ENCODE data around the gene DNAJC15. TPM values are rescaled to one million over a fixed set of nuclear protein-coding genes. Genes with fewer than 3 reads are reported as not detected.

DNAJC15 gene
- total RNA-seq, 2 donors from 2014 or later: 4.9 to 5.2 TPM

GRCh38 chr13:43077046-43077445 lies 53.7 kb downstream of the DNAJC15 start:
- H3K4me1 ChIP-seq: peaks cover 25% of the 10 kb centered on the region

DNA sequence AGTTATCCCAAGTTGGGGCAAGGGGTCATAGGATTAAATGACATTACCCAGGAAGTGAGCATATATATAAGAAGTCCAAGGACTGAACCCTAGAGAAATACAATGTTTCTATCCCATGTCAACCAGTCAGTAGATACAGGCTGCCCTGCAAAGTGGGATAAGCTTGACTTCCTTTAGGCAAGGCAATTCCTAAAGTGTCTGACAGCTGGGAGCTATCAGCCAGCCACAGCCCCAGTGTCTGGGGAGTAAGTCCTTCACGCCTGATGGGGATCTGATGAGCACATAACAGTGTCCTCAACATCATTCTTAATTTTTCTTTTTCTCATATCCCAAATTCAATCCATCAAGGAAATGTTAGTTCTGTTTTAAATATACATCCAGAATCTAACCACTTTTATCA lies 54.1 kb downstream of the DNAJC15 start:
- intact Hi-C loops (cut with DNase I): no loop called here
- no peaks in the 10 kb centered on the region for H3K9me3 ChIP-seq
- 69 to 87% methylated on average over 1 of the region's 1 CpG for WGBS, 2 donors
- no peak for TF ChIP-seq POLR2A (IDR thresholded peaks at IDR 0.05)
- TF ChIP-seq, protein P1, sequence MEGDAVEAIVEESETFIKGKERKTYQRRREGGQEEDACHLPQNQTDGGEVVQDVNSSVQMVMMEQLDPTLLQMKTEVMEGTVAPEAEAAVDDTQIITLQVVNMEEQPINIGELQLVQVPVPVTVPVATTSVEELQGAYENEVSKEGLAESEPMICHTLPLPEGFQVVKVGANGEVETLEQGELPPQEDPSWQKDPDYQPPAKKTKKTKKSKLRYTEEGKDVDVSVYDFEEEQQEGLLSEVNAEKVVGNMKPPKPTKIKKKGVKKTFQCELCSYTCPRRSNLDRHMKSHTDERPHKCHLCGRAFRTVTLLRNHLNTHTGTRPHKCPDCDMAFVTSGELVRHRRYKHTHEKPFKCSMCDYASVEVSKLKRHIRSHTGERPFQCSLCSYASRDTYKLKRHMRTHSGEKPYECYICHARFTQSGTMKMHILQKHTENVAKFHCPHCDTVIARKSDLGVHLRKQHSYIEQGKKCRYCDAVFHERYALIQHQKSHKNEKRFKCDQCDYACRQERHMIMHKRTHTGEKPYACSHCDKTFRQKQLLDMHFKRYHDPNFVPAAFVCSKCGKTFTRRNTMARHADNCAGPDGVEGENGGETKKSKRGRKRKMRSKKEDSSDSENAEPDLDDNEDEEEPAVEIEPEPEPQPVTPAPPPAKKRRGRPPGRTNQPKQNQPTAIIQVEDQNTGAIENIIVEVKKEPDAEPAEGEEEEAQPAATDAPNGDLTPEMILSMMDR (IDR thresholded peaks at IDR 0.05): no peak
- H3K27me3 ChIP-seq: no peaks in the 10 kb centered on the region
- H3K27ac ChIP-seq: no peak overlapping the region
- no peak for DNase-seq
- peaks cover 25% of the 10 kb centered on the region for H3K4me1 ChIP-seq
- no peak overlapping the region for H3K4me3 ChIP-seq
- no peak for ATAC-seq
- no peaks in the 10 kb centered on the region for H3K36me3 ChIP-seq (replicated peaks in 1 of 2; ENCODE audit: insufficient read depth in 1 of 2, low read depth in 2 of 2)

More at GRCh38 chr13:43077046-43077445, 53.7 kb downstream of the DNAJC15 start:
- no peaks in the 10 kb centered on the region for H3K36me3 ChIP-seq (replicated peaks in 1 of 2; ENCODE audit: insufficient read depth in 1 of 2, low read depth in 2 of 2)
- no peak overlapping the region for H3K4me3 ChIP-seq
- H3K27me3 ChIP-seq: no peaks in the 10 kb centered on the region
- 30 to 64% methylated on average over 1 of the region's 1 CpG for WGBS, 2 donors
- no peak overlapping the region for H3K27ac ChIP-seq
- intact Hi-C loops (cut with DNase I): no loop called here
- DNase-seq: no peak
- no peak for ATAC-seq
- TF ChIP-seq, protein P1 (IDR thresholded peaks at IDR 0.05): no peak
- no peak for TF ChIP-seq POLR2A (IDR thresholded peaks at IDR 0.05)
- no peaks in the 10 kb centered on the region for H3K9me3 ChIP-seq

- Histone ChIP-seq H3K4me1 (peaks cover 25% of the 10 kb centered on the region), H3K36me3 (replicated peaks in 1 of 2; ENCODE audit: insufficient read depth in 1 of 2, low read depth in 2 of 2) (no peaks in the 10 kb centered on the region), H3K27ac (no peak overlapping the region), H3K27me3 (no peaks in the 10 kb centered on the region), H3K9me3 (no peaks in the 10 kb centered on the region), H3K4me3 (no peak overlapping the region)
- ATAC-seq: no peak
- no peak for DNase-seq
- intact Hi-C loops (cut with DNase I): no loop called here
- no peak for TF ChIP-seq POLR2A (IDR thresholded peaks at IDR 0.05)
- TF ChIP-seq, protein P1 (IDR thresholded peaks at IDR 0.05): no peak
- WGBS, 2 donors: 66 to 77% methylated on average over 4 of the region's 4 CpGs
These were observed 54.5 kb downstream of the DNAJC15 start for GRCh38 chr13:43077906-43078305.

GRCh38 chr13:43078399-43078798 lies 55.0 kb downstream of the DNAJC15 start:
- DNase-seq (no peak), ATAC-seq (no peak)
- intact Hi-C loops (cut with DNase I): no loop called here
- Histone ChIP-seq H3K27me3 (no peaks in the 10 kb centered on the region), H3K4me3 (no peak overlapping the region), H3K4me1 (peaks cover 25% of the 10 kb centered on the region), H3K36me3 (replicated peaks in 1 of 2; ENCODE audit: insufficient read depth in 1 of 2, low read depth in 2 of 2) (no peaks in the 10 kb centered on the region), H3K27ac (no peak overlapping the region), H3K9me3 (no peaks in the 10 kb centered on the region)
- TF ChIP-seq, protein P1 (IDR thresholded peaks at IDR 0.05): no peak
- no peak for TF ChIP-seq POLR2A (IDR thresholded peaks at IDR 0.05)
- WGBS, 2 donors: 87% methylated on average over 4 of the region's 4 CpGs

GRCh38 chr13:43079392-43079931 lies 56.1 kb downstream of the DNAJC15 start:
- H3K4me3 ChIP-seq: no peak overlapping the region
- no peak for DNase-seq
- no peaks in the 10 kb centered on the region for H3K27me3 ChIP-seq
- H3K27ac ChIP-seq: no peak overlapping the region
- no peak for ATAC-seq
- intact Hi-C loops (cut with DNase I): no loop called here
- 94 to 97% methylated on average over 2 of the region's 2 CpGs for WGBS, 2 donors
- no peaks in the 10 kb centered on the region for H3K9me3 ChIP-seq
- TF ChIP-seq POLR2A (IDR thresholded peaks at IDR 0.05): no peak
- TF ChIP-seq, protein P1 (IDR thresholded peaks at IDR 0.05): no peak
- H3K4me1 ChIP-seq: peaks cover 25% of the 10 kb centered on the region
- H3K36me3 ChIP-seq (replicated peaks in 1 of 2; ENCODE audit: insufficient read depth in 1 of 2, low read depth in 2 of 2): no peaks in the 10 kb centered on the region

Data from body of pancreas (tissue), 4 donors.